GM21619 (cell line): ENCODE measurements around the gene SLBP.

Experiments used
- ATAC-seq: cut with Tn5 transposase; IDR thresholded peaks from one replicate; pipeline ENCODE4 v1.9.1; 2021; ENCODE audit not compliant: unreplicated experiment

The SLBP gene

GRCh38 chr4:1749370-1749769 is 37.3 kb upstream of the SLBP start:
- no peak for ATAC-seq

GRCh38 chr4:1748465-1748995 is 36.4 kb upstream of the SLBP start:
- ATAC-seq: no peak

GRCh38 chr4:1747603-1747967 is 35.5 kb upstream of the SLBP start:
- no peak for ATAC-seq

- ATAC-seq: no peak
These were observed 34.9 kb upstream of the SLBP start for GRCh38 chr4:1746919-1747602.

GRCh38 chr4:1746265-1746691 is 34.2 kb upstream of the SLBP start:
- no peak for ATAC-seq

GRCh38 chr4:1745697-1746096 is 33.6 kb upstream of the SLBP start:
- ATAC-seq: no peak

- no peak for ATAC-seq
These were observed 33.0 kb upstream of the SLBP start for GRCh38 chr4:1745165-1745564.

GRCh38 chr4:1744552-1744951 is 32.4 kb upstream of the SLBP start:
- no peak for ATAC-seq

- no peak for ATAC-seq
These were observed 31.9 kb upstream of the SLBP start for GRCh38 chr4:1743975-1744374.

GRCh38 chr4:1743551-1743950 is 31.4 kb upstream of the SLBP start:
- ATAC-seq: no peak

GRCh38 chr4:1741208-1741607 is 29.1 kb upstream of the SLBP start:
- ATAC-seq: no peak

- no peak for ATAC-seq
These were observed 28.0 kb upstream of the SLBP start for GRCh38 chr4:1740021-1740545.

GRCh38 chr4:1739358-1739757 is 27.2 kb upstream of the SLBP start:
- no peak for ATAC-seq

GRCh38 chr4:1738410-1738809 is 26.3 kb upstream of the SLBP start:
- ATAC-seq: no peak

GRCh38 chr4:1737666-1738065 is 25.5 kb upstream of the SLBP start:
- no peak for ATAC-seq

GRCh38 chr4:1736812-1737211 is 24.7 kb upstream of the SLBP start:
- no peak for ATAC-seq

GRCh38 chr4:1735215-1735614 is 23.1 kb upstream of the SLBP start:
- ATAC-seq: no peak

GRCh38 chr4:1732911-1733310 is 20.8 kb upstream of the SLBP start:
- no peak for ATAC-seq

GRCh38 chr4:1731180-1731579 is 19.1 kb upstream of the SLBP start:
- ATAC-seq: no peak

GRCh38 chr4:1730532-1731135 is 18.5 kb upstream of the SLBP start:
- no peak for ATAC-seq

GRCh38 chr4:1728061-1728980 is 16.2 kb upstream of the SLBP start:
- no peak for ATAC-seq
